Measurements from ENCODE around the gene TNFRSF1B.

- no peak for TF ChIP-seq POLR2A (IDR thresholded peaks at IDR 0.05)
- TF ChIP-seq, protein P1, sequence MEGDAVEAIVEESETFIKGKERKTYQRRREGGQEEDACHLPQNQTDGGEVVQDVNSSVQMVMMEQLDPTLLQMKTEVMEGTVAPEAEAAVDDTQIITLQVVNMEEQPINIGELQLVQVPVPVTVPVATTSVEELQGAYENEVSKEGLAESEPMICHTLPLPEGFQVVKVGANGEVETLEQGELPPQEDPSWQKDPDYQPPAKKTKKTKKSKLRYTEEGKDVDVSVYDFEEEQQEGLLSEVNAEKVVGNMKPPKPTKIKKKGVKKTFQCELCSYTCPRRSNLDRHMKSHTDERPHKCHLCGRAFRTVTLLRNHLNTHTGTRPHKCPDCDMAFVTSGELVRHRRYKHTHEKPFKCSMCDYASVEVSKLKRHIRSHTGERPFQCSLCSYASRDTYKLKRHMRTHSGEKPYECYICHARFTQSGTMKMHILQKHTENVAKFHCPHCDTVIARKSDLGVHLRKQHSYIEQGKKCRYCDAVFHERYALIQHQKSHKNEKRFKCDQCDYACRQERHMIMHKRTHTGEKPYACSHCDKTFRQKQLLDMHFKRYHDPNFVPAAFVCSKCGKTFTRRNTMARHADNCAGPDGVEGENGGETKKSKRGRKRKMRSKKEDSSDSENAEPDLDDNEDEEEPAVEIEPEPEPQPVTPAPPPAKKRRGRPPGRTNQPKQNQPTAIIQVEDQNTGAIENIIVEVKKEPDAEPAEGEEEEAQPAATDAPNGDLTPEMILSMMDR (IDR thresholded peaks at IDR 0.05), result no peak
Measured at GRCh38 chr1:12206792-12207424, 40.1 kb downstream of the TNFRSF1B start.

Data from gastroesophageal sphincter (tissue), 3 donors.